ENCODE measurements around the gene PFKFB3. TPM values are rescaled to one million over a fixed set of nuclear protein-coding genes. Genes with fewer than 3 reads are reported as not detected.
A peak's percentile ranks its signal among the peaks of the same experiment; 100 is the strongest.

PFKFB3 gene
- total and polyA plus RNA-seq, 2 of the 13 experiments (the other 11 are each of a cell fraction or from before 2014, with no cell fraction given), result 1.2 to 13.3 TPM

- TF ChIP-seq ZNF609 (CRISPR knock-in tag; IDR thresholded peaks at IDR 0.05; ENCODE audit: borderline replicate concordance) (peak; percentile 67), JUNB (CRISPR knock-in tag; IDR thresholded peaks at IDR 0.05; ENCODE audit: borderline replicate concordance) (no peak; the same call in 1 of the 2 replicates), ETS1 (CRISPR knock-in tag; IDR thresholded peaks at IDR 0.05) (peak; percentile 49; the same call in 1 of the 2 replicates), ZNF607 (CRISPR knock-in tag; IDR thresholded peaks at IDR 0.05; ENCODE audit: borderline replicate concordance) (peak; percentile 85; the same call in 1 of the 2 replicates), ZFP90 (CRISPR knock-in tag; IDR thresholded peaks at IDR 0.05; ENCODE audit: borderline replicate concordance) (peak; percentile 88; the same call in 1 of the 2 replicates), ZNF7 (CRISPR knock-in tag; IDR thresholded peaks at IDR 0.05) (peak; percentile 100), ISL2 (CRISPR knock-in tag; IDR thresholded peaks at IDR 0.05) (peak; percentile 41; the same call in 1 of the 2 replicates), KDM5B (CRISPR knock-in tag; IDR thresholded peaks at IDR 0.05; ENCODE audit: borderline replicate concordance) (peak; percentile 73), ZNF264 (CRISPR knock-in tag; IDR thresholded peaks at IDR 0.05) (no peak; the same call in 1 of the 2 replicates), NCOA2 (CRISPR knock-in tag; IDR thresholded peaks at IDR 0.05) (peak; percentile 18; the same call in 1 of the 2 replicates), ZNF383 (CRISPR knock-in tag; IDR thresholded peaks at IDR 0.05; ENCODE audit: borderline replicate concordance) (no peak), ZSCAN31 (CRISPR knock-in tag; IDR thresholded peaks at IDR 0.05; ENCODE audit: low read depth) (peak; percentile 3; the same call in 1 of the 2 replicates), ZBTB7A (CRISPR knock-in tag; IDR thresholded peaks at IDR 0.05) (0 out of 2 replicates have a peak, but pooled peaks have one; percentile 5), PHF5A (CRISPR knock-in tag; IDR thresholded peaks at IDR 0.05; ENCODE audit: low read depth, unreplicated experiment) (peak; percentile 54), PPARG (CRISPR knock-in tag; conservative IDR thresholded peaks at IDR 0.05) (peak; percentile 44; the same call in 1 of the 2 replicates), NR2F2 (IDR thresholded peaks at IDR 0.05; ENCODE audit: borderline replicate concordance, low read depth) (peak; percentile 12; the same call in 1 of the 2 replicates), NONO (IDR thresholded peaks at IDR 0.05) (no peak), NONO (CRISPR knock-in tag; conservative IDR thresholded peaks at IDR 0.05) (peak; percentile 86), SCMH1 (CRISPR knock-in tag; IDR thresholded peaks at IDR 0.05; ENCODE audit: borderline replicate concordance) (no peak), MEIS2 (CRISPR knock-in tag; IDR thresholded peaks at IDR 0.05) (0 out of 2 replicates have a peak, but pooled peaks have one; percentile 32), ZNF34 (CRISPR knock-in tag; IDR thresholded peaks at IDR 0.05; ENCODE audit: borderline replicate concordance) (peak; percentile 51; the same call in 1 of the 2 replicates), POLR2AphosphoS5 (IDR thresholded peaks at IDR 0.05; ENCODE audit: low read depth, low read length) (peak; percentile 91), ZNF20 (CRISPR knock-in tag; IDR thresholded peaks at IDR 0.05) (no peak), TCF7L2 (IDR thresholded peaks at IDR 0.05; ENCODE audit: low read depth, low read length) (no peak), KMT2B (CRISPR knock-in tag; IDR thresholded peaks at IDR 0.05) (peak; percentile 35; the same call in 1 of the 2 replicates), ZNF253 (CRISPR knock-in tag; IDR thresholded peaks at IDR 0.05; ENCODE audit: borderline replicate concordance) (peak; percentile 89; the same call in 1 of the 2 replicates)
Observed at GRCh38 chr10:6202684-6203330, at the start of gene PFKFB3 (continued).
